ENCODE measurements around the gene GAS2L3.

- TF ChIP-seq POLR2A (IDR thresholded peaks at IDR 0.05) (no peak), CTCF (IDR thresholded peaks at IDR 0.05) (peak; percentile 76 to 99 (median 93))
Observed at GRCh38 chr12:100554608-100555077, 18.8 kb upstream of the GAS2L3 start.
